ENCODE results near the gene PDCD2.
"Not testable (repeated sequence)": the region's sequence is repeated elsewhere in the genome, so short reads cannot be mapped to it uniquely, and the experiment has no call there.

The PDCD2 gene

GRCh38 chr6:170584181-170584953, at the start of gene PDCD2:
Gene PDCD2, minus strand, starts transcription at chr6:170584637. Its CDS starts 56 bp downstream, at chr6:170584581.
- DNase-seq, result peak; percentile 90 to 91

GRCh38 chr6:170616020-170616554, 31.6 kb upstream of the PDCD2 start:
- DNase-seq, result not testable (repeated sequence)

GRCh38 chr6:170612256-170612804, 27.9 kb upstream of the PDCD2 start:
- DNase-seq, result not testable (repeated sequence)

GRCh38 chr6:170609225-170609624, 24.8 kb upstream of the PDCD2 start:
- not testable (repeated sequence) for DNase-seq

- DNase-seq, result no peak
Observed at GRCh38 chr6:170605574-170606259, 21.3 kb upstream of the PDCD2 start.

- DNase-seq, result no peak
Observed at GRCh38 chr6:170597278-170597677, 12.8 kb upstream of the PDCD2 start.

- no peak for DNase-seq
Observed at GRCh38 chr6:170596426-170596825, 12.0 kb upstream of the PDCD2 start.

- DNase-seq, result no peak
Observed at GRCh38 chr6:170590725-170591124, 6.3 kb upstream of the PDCD2 start.

GRCh38 chr6:170584954-170585498, 589 bp upstream of the PDCD2 start:
- no peak for DNase-seq

GRCh38 chr6:170583756-170584180, 669 bp downstream of the PDCD2 start:
- DNase-seq, result peak in 1 of 2 donors; percentile 24

- DNase-seq, result no peak
Observed at GRCh38 chr6:170578909-170579308, 5.5 kb downstream of the PDCD2 start.

GRCh38 chr6:170575250-170575649, 9.2 kb downstream of the PDCD2 start:
- no peak for DNase-seq

- DNase-seq, result no peak
Observed at GRCh38 chr6:170572704-170573466, 11.6 kb downstream of the PDCD2 start.

GRCh38 chr6:170564936-170565530, 19.4 kb downstream of the PDCD2 start:
- no peak for DNase-seq

- DNase-seq, result no peak
Observed at GRCh38 chr6:170561555-170561954, 22.9 kb downstream of the PDCD2 start.

- no peak for DNase-seq
Observed at GRCh38 chr6:170555305-170555704, 29.1 kb downstream of the PDCD2 start.

- DNase-seq, result no peak
Observed at GRCh38 chr6:170554796-170555137, 29.7 kb downstream of the PDCD2 start.

- peak; percentile 98 for DNase-seq
Observed at GRCh38 chr6:170554013-170554795, 30.2 kb downstream of the PDCD2 start, which contains the start of gene TBP. Gene TBP, plus strand, starts transcription at chr6:170554369. Its CDS starts 2,661 bp downstream, at chr6:170557030.

GRCh38 chr6:170553534-170554012, 30.9 kb downstream of the PDCD2 start:
- peak; percentile 38 to 44 for DNase-seq

GRCh38 chr6:170552765-170553533, 31.5 kb downstream of the PDCD2 start, which contains the start of gene PSMB1:
Gene PSMB1, minus strand, starts transcription at chr6:170553307. Its CDS starts 65 bp downstream, at chr6:170553242.
- DNase-seq, result peak; percentile 93 to 94
